Esophagus (tissue), 2 donors: ENCODE results near the gene SPRN. TPM values are rescaled to one million over a fixed set of nuclear protein-coding genes. Genes with fewer than 3 reads are reported as not detected.
A peak's percentile ranks its signal among the peaks of the same experiment; 100 is the strongest.
"Not testable (repeated sequence)": the region's sequence is repeated elsewhere in the genome, so short reads cannot be mapped to it uniquely, and the experiment has no call there.

Experiments
- H3K27ac ChIP-seq, 2 donors: one replicate each; pipeline ENCODE4 v1.5.1; 2013; ENCODE audit warnings: low read depth in 2 of 2, mild to moderate bottlenecking in 2 of 2, inconsistent platforms in 1 of 2, low read length in 1 of 2, moderate library complexity in 1 of 2
- H3K27me3 ChIP-seq, 2 donors: one replicate each; pipeline ENCODE4 v1.6.1; 2013; ENCODE audit warnings: low read length in 2 of 2, control low read depth in 1 of 2, mild to moderate bottlenecking in 1 of 2; ENCODE audit not compliant: insufficient read depth in 2 of 2, control insufficient read depth in 1 of 2
- H3K36me3 ChIP-seq, 2 donors: one replicate each; pipeline ENCODE4 v1.6.1; 2013; ENCODE audit warnings: low read length in 1 of 2; ENCODE audit not compliant: control insufficient read depth in 2 of 2, insufficient read depth in 2 of 2
- H3K4me1 ChIP-seq, 2 donors: one replicate each; pipeline ENCODE4 v1.6.1; 2013; ENCODE audit warnings: low read length in 1 of 2; ENCODE audit not compliant: control insufficient read depth in 2 of 2, insufficient read depth in 2 of 2
- H3K4me3 ChIP-seq, 2 donors: one replicate each; pipeline ENCODE4 v1.5.1; 2013; ENCODE audit warnings: low read length in 2 of 2, mild to moderate bottlenecking in 2 of 2, low read depth in 1 of 2, moderate library complexity in 1 of 2
- H3K9me3 ChIP-seq, 2 donors: one replicate each; pipeline ENCODE4 v1.6.1; 2013; ENCODE audit warnings: mild to moderate bottlenecking in 2 of 2, low read depth in 1 of 2, low read length in 1 of 2, moderate library complexity in 1 of 2; ENCODE audit not compliant: control insufficient read depth in 2 of 2, insufficient read depth in 1 of 2
- WGBS, 2 donors: extraction: QIAGEN DNeasy Blood & Tissue Kit; methylation state at CpG; one replicate each; pipeline ENCODE4 v1.1.7; 2013; 5-methylcytosine and 5-hydroxymethylcytosine counted together
- polyA plus RNA-seq, 2 donors: library from polyadenylated mRNA; stranded (reverse); fragments of 200-250 nt; gene quantifications; one replicate each; pipeline ENCODE4 v1.2.3, GENCODE V29; 2013
- donor health status: healthy with polysubstance abuse.
- donor health status: Bipolar disorder and iron deficiency.

The SPRN gene
- polyA plus RNA-seq, 2 donors, result 0.11 to 0.33 TPM

- peaks cover 0 to 5% of the 10 kb centered on the region in 2 donors for H3K4me1 ChIP-seq
Observed at GRCh38 chr10:133440633-133441285, 16.3 kb upstream of the SPRN start.

GRCh38 chr10:133439517-133440461 lies 15.4 kb upstream of the SPRN start:
- H3K27ac ChIP-seq, result no peak overlapping the region
- 91 to 94% methylated on average over 25 of the region's 25 CpGs for WGBS, 2 donors
- H3K4me3 ChIP-seq, result no peak overlapping the region
- H3K27me3 ChIP-seq, result no peaks in the 10 kb centered on the region
- no peaks in the 10 kb centered on the region for H3K9me3 ChIP-seq
- no peaks in the 10 kb centered on the region for H3K36me3 ChIP-seq
- H3K4me1 ChIP-seq, result peaks cover 0 to 5% of the 10 kb centered on the region in 2 donors

More at GRCh38 chr10:133440633-133441285, 16.3 kb upstream of the SPRN start:
- H3K36me3 ChIP-seq, result no peaks in the 10 kb centered on the region
- no peaks in the 10 kb centered on the region for H3K27me3 ChIP-seq
- H3K4me3 ChIP-seq, result no peak overlapping the region
- WGBS, 2 donors, result 96% methylated on average over 18 of the region's 18 CpGs
- no peak overlapping the region for H3K27ac ChIP-seq
- H3K9me3 ChIP-seq, result peaks cover 0 to 7% of the 10 kb centered on the region in 2 donors

GRCh38 chr10:133438711-133439273 lies 14.4 kb upstream of the SPRN start:
- Histone ChIP-seq H3K4me1 (peaks cover 0 to 5% of the 10 kb centered on the region in 2 donors), H3K4me3 (no peak overlapping the region), H3K9me3 (no peaks in the 10 kb centered on the region), H3K27ac (no peak overlapping the region), H3K36me3 (no peaks in the 10 kb centered on the region), H3K27me3 (no peaks in the 10 kb centered on the region)
- 73 to 78% methylated on average over 11 of the region's 11 CpGs for WGBS, 2 donors

- 61% methylated on average over 3 of the region's 25 CpGs; no CpG with 5 or more reads in 1 of the 2 donors for WGBS, 2 donors
Observed at GRCh38 chr10:133432789-133433188, 8.4 kb upstream of the SPRN start.

GRCh38 chr10:133431888-133432613 lies 7.6 kb upstream of the SPRN start:
- WGBS, 2 donors, result 68 to 72% methylated on average over 5 to 6 of the region's 9 CpGs
- not testable (repeated sequence) for H3K36me3 ChIP-seq, H3K4me3 ChIP-seq, H3K27me3 ChIP-seq, H3K9me3 ChIP-seq, H3K27ac ChIP-seq, H3K4me1 ChIP-seq

More at GRCh38 chr10:133432789-133433188, 8.4 kb upstream of the SPRN start:
- H3K36me3 ChIP-seq, H3K27ac ChIP-seq, H3K9me3 ChIP-seq, H3K4me3 ChIP-seq, H3K27me3 ChIP-seq, H3K4me1 ChIP-seq: not testable (repeated sequence)

- H3K27me3 ChIP-seq, H3K4me3 ChIP-seq, H3K4me1 ChIP-seq, H3K36me3 ChIP-seq, H3K9me3 ChIP-seq, H3K27ac ChIP-seq: not testable (repeated sequence)
- WGBS, 2 donors, result 48 to 82% methylated on average over 3 to 4 of the region's 4 CpGs
Observed at GRCh38 chr10:133429571-133429970, 5.1 kb upstream of the SPRN start.

GRCh38 chr10:133424102-133424501 lies 323 bp downstream of the SPRN start:
- not testable (repeated sequence) for H3K4me1 ChIP-seq, H3K9me3 ChIP-seq, H3K27me3 ChIP-seq, H3K4me3 ChIP-seq, H3K27ac ChIP-seq
- WGBS, 2 donors, result 19% methylated on average over 11 of the region's 46 CpGs; no CpG with 5 or more reads in 1 of the 2 donors
- H3K36me3 ChIP-seq, result peaks cover 0 to 19% of the 10 kb centered on the region in 2 donors

- WGBS, 2 donors, result 11 to 15% methylated on average over 47 to 88 of the region's 88 CpGs
- H3K4me3 ChIP-seq, result peak overlapping the region in 1 of 2 donors; percentile 9
Observed at GRCh38 chr10:133422807-133423771, 1.3 kb downstream of the SPRN start.

More at GRCh38 chr10:133422807-133423771, 1.3 kb downstream of the SPRN start:
- Histone ChIP-seq H3K27me3 (peaks cover 0 to 7% of the 10 kb centered on the region in 2 donors), H3K4me1 (peaks cover 0 to 6% of the 10 kb centered on the region in 2 donors), H3K9me3 (no peaks in the 10 kb centered on the region), H3K36me3 (peaks cover 0 to 26% of the 10 kb centered on the region in 2 donors), H3K27ac (no peak overlapping the region)
